ENCODE data around the gene ASXL2.
"Not testable (repeated sequence)": the region's sequence is repeated elsewhere in the genome, so short reads cannot be mapped to it uniquely, and the experiment has no call there.

ASXL2 gene

DNA sequence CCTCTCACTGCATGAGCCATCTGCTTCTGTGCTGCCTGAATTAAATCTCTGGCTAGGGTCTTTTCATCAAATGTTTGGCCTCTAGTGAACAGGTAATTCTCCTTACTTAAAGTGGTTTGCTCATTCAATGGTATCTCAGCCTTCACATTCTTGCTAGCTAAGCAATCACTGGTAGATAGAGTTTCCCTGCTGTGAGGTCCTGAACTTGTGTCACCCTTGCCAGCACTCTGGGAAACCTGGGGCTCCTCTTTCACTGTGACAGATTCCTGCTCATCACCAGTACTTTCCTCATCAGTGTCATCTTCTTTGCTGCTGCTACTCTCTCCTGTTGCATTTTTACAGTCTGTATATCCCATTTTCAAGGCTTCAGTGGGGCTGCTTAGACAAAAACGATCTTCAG is 135.8 kb downstream of the ASXL2 start:
- DNase-seq (ENCODE audit: low read depth in 1 of 2, low spot score in 1 of 2) = no peak

- DNase-seq (ENCODE audit: low read depth in 1 of 2, low spot score in 1 of 2) = no peak
These were observed 137.4 kb downstream of the ASXL2 start for GRCh38 chr2:25740810-25741381.

DNA sequence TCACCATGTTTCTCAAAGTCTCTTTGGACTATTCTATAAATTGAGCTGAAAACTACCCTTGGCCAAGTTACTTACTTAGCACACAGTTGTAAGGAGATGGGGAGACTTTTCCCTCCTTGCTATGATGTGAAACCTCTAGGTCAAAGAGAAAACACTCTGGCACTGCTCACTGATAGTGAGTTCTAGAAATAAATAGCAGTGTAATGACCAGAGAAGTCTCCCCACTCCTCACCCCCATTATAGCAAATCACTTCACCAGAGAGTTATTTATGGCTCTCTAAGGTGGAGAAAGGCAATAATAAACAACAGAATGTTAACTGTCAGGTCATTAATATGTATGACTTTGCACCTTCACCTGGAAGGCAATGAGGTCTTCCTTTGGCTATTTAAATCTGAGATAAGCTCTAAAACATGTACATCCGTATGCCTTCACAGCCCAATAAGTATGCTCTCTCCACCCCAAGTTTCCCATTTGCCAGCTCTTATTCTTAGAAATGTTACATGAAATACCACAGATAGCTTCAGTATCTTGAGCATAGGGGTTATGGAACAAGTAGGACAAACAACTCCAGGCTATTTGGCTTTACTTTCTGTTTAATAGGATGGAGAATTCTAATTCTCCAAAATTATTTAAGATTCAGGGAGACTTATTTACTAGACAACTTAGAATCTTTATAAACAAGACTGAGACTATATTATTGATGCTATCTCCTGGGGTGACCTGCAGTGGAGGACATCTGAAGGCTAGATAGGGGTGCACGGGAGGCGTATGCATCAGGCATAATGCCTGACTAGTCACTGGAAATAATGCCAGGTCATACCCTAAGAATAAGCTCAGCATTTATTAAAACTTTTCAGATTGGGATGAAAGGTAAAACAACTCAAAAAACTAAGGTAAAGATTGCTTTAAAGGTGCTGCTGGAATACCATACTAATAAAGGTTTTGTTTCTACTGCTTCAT is 139.6 kb downstream of the ASXL2 start:
- DNase-seq (ENCODE audit: low read depth in 1 of 2, low spot score in 1 of 2) = no peak

DNA sequence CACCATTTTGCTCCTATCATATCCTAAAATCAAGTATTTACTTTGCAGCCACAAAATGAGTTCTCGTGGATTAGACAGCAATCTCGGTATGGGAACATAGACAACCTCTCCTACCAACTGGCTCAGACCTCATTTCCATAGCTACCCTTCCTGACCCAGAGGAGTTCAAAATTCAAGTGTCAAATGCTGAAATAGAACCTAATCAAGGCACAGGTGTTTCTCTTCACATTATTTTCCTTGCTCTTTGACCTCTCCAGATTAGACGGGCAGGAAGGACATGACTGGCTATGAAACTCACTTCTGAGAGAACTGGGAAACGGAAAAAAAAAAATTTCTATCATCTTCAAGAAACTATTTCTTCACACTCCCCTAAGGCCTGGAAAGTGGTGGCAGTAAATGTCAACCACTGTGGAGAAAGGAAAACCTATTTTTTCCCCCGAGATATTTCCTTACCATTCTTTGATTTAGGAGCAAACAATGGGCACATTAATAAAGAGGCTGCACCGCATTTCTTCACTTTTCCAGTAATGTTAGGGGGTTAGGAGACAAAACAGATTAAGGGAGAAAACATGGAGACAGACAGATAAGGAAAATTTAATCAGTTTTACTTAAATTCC is 141.3 kb downstream of the ASXL2 start:
- no peak for DNase-seq (ENCODE audit: low read depth in 1 of 2, low spot score in 1 of 2)

GRCh38 chr2:25735835-25736234 is 142.5 kb downstream of the ASXL2 start:
- no peak for DNase-seq (ENCODE audit: low read depth in 1 of 2, low spot score in 1 of 2)

- no peak for DNase-seq (ENCODE audit: low read depth in 1 of 2, low spot score in 1 of 2)
These were observed 149.7 kb downstream of the ASXL2 start for GRCh38 chr2:25728559-25728958.

GRCh38 chr2:25726522-25726921 is 151.8 kb downstream of the ASXL2 start:
- no peak for DNase-seq (ENCODE audit: low read depth in 1 of 2, low spot score in 1 of 2)

DNA sequence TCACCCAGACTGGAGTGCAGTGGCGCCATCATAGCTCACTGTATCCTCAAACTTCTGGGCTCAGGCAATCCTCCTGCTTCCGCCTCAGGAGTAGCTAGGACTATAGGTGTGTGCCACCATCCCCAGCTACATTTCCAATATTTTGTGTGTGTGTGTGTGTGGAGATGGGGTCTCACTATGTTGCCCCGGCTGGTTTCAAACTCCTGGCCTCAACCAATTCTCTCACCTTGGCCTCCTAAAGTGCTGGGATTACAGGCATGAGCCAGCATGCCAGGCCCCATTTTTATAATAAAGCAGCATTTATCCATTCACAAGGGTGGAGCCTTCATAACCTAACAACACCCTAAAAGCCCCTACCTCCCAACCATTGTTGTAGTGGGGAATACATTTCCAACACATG is 152.4 kb downstream of the ASXL2 start:
- DNase-seq (ENCODE audit: low read depth in 1 of 2, low spot score in 1 of 2) = no peak

- no peak for DNase-seq (ENCODE audit: low read depth in 1 of 2, low spot score in 1 of 2)
These were observed 153.5 kb downstream of the ASXL2 start for GRCh38 chr2:25724756-25725155.

DNA sequence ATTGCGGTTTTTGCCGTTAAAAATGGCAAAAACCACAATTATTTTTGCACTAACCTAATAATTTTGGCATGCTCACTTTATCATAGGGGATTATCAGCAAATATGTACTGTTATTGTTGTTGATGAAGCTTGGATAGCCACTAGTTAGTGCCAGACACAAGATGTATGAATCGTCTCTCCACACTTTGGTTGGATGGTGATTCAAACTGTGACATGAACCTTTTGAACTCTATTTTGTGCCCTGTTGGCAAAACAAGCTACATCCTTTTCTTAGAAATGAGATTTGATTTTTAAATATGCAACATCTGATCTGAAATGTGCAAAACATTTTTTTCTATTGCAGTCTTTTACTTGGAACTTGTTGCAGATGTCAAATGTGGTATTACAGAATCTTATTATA is 156.1 kb downstream of the ASXL2 start:
- no peak for DNase-seq (ENCODE audit: low read depth in 1 of 2, low spot score in 1 of 2)

DNA sequence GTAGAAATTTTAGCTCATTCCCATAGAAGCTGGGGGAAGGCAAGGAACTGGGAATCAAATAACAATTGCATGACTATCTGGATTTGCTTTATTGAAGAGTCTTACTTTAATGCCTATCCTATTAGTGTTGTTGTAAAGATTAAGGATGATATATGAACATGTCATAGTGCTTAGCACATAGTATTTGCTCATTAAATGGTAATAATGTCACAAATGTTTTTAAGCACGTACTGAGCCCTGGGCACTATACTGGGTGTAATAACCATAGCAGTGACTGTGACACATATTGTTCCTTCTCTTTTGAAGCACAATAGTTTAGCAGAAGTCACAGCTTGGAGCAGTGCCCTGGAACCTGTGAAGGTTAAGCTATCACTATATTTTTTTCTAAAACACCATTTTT is 157.7 kb downstream of the ASXL2 start:
- DNase-seq (ENCODE audit: low read depth in 1 of 2, low spot score in 1 of 2) = no peak

GRCh38 chr2:25714740-25715139 is 163.5 kb downstream of the ASXL2 start:
- no peak for DNase-seq (ENCODE audit: low read depth in 1 of 2, low spot score in 1 of 2)

DNA sequence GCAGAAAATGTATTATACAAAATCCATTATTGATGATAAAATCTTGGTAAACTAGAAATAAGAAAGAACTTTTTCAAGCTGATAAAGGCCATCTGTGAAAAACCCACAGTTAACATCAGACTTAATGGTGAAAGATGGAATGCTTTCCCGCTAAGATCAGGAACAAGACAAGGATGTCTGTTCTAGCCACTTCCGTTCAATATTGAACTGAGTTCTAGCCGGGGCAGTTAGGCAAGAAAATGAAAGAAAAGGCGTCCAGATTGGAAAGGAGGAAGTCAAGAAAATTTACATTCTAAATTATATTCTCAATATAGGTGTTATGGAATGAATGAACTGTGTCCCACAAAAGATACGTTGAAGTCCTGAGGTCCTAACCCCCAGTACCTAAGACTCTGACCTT is 165.8 kb downstream of the ASXL2 start:
- no peak for DNase-seq (ENCODE audit: low read depth in 1 of 2, low spot score in 1 of 2)

GRCh38 chr2:25711675-25712354 is 166.5 kb downstream of the ASXL2 start:
- no peak for DNase-seq (ENCODE audit: low read depth in 1 of 2, low spot score in 1 of 2)

GRCh38 chr2:25710750-25711149 is 167.5 kb downstream of the ASXL2 start:
- no peak for DNase-seq (ENCODE audit: low read depth in 1 of 2, low spot score in 1 of 2)

DNA sequence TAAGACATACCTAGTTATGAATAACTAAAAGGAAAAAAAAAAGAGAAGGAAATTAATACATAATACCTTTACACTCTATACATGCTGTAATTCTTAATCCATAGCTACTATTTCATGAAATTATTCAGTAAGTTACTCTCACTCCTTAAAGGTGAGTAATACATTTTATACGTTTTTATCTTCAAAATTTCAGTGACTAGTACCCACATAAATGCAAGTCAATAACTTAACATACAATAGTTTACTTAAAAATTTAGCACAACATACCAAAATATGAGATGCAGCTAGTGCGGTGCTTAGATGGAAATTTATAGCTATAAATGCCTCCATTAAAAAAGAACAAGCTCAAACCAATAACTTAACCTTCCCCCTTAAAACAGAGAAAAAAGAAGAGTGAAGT is 168.9 kb downstream of the ASXL2 start:
- no peak for DNase-seq (ENCODE audit: low read depth in 1 of 2, low spot score in 1 of 2)

DNA sequence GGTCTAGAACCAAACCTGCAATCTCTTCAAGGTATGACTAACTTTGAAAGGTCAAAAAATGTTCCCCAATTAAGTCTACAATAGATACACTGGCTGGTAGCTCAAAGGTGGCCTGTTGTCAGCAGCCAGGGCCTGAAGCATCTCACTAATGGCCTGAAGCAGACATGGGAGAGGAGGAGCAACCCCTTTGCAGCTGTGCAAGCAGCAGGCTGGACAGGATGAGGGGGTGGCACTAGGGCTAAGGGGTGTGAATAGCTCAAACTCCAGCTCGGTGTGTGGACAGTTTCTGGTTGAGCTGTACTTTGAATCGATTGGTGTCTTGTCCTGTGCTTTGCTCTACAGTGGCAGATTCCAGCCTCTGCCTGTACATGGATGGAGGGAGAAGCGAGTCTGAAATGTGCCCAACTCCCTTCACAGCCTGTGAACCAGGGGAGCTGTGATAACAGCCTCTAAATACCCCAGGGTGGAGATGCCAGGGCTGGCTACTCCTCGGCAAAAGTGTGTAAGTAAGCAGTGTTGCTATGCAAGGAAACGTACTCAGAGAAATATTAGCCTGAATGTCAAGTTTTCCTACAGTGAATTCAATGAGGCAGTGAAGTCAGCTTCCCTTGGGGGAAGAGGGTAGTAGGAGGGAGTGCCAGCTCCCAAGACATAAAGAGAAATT is 170.2 kb downstream of the ASXL2 start:
- no peak for DNase-seq (ENCODE audit: low read depth in 1 of 2, low spot score in 1 of 2)

- DNase-seq (ENCODE audit: low read depth in 1 of 2, low spot score in 1 of 2) = not testable (repeated sequence)
These were observed 172.7 kb downstream of the ASXL2 start for GRCh38 chr2:25705575-25705974.

DNA sequence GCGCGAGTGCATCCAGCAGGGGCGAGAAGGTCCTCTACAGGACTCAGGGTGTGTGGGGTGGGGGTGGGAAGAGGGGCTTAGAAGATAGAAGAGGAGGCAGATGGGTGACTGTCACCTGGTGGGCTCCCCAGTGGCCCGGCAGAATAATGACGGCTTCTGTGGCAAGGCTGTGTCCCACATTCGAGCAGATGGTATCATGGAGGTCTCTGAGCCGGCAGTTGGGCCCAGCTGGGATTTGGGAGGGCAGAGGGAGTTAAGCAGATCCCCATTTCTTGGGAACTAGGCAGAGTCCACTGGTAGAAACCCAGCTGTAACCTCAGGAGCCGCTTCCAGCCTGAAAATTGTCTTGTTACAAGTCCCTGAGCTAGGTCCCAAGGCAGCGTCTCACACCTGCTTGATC is 176.5 kb downstream of the ASXL2 start:
- DNase-seq (ENCODE audit: low read depth in 1 of 2, low spot score in 1 of 2) = no peak

GRCh38 chr2:25700221-25700660 is 178.0 kb downstream of the ASXL2 start:
- DNase-seq (ENCODE audit: low read depth in 1 of 2, low spot score in 1 of 2) = no peak

GRCh38 chr2:25699216-25699615 is 179.1 kb downstream of the ASXL2 start:
- no peak for DNase-seq (ENCODE audit: low read depth in 1 of 2, low spot score in 1 of 2)
